Liver (tissue), 3 donors: ENCODE measurements around the gene TAS2R41.

Experiments
- EGR1 ChIP-seq, 2 donors: IDR thresholded peaks; 2 replicates each; pipeline ENCODE4 v1.6.1; 2016 to 2018; ENCODE audit warnings: antibody characterized with exemption in 2 of 2, low read depth in 2 of 2
- GABPA ChIP-seq, 2 donors: IDR thresholded peaks in 1 of 2; conservative IDR thresholded peaks in 1 of 2; 2 replicates each; pipeline ENCODE4 v1.6.1; 2016; ENCODE audit warnings: antibody characterized with exemption in 2 of 2, mild to moderate bottlenecking in 1 of 2, moderate library complexity in 1 of 2
- MAX ChIP-seq: IDR thresholded peaks from 2 replicates; pipeline ENCODE4 v1.6.1; 2016; ENCODE audit warnings: antibody characterized with exemption
- NR2F2 ChIP-seq: IDR thresholded peaks from 2 replicates; pipeline ENCODE4 v1.6.1; 2016; ENCODE audit warnings: antibody characterized with exemption
- RAD21 ChIP-seq, 2 donors: IDR thresholded peaks; 2 replicates each; pipeline ENCODE4 v1.6.1; 2016; ENCODE audit warnings: antibody characterized with exemption in 2 of 2, mild to moderate bottlenecking in 2 of 2
- RXRA ChIP-seq, 2 donors: IDR thresholded peaks; 2 replicates each; pipeline ENCODE4 v1.6.1; 2017 to 2018; ENCODE audit warnings: antibody characterized with exemption in 2 of 2, mild to moderate bottlenecking in 1 of 2
- SP1 ChIP-seq: IDR thresholded peaks from 2 replicates; pipeline ENCODE4 v1.6.1; 2018; ENCODE audit warnings: antibody characterized with exemption, mild to moderate bottlenecking
- TAF1 ChIP-seq: conservative IDR thresholded peaks from 2 replicates; pipeline ENCODE4 v1.6.1; 2016; ENCODE audit warnings: antibody characterized with exemption, mild to moderate bottlenecking
- YY1 ChIP-seq: IDR thresholded peaks from 2 replicates; pipeline ENCODE4 v1.6.1; 2016; ENCODE audit warnings: antibody characterized with exemption, mild to moderate bottlenecking
- ZBTB33 ChIP-seq: IDR thresholded peaks from 2 replicates; pipeline ENCODE4 v1.6.1; 2016; ENCODE audit warnings: antibody characterized with exemption
- TF ChIP-seq, protein P1 (sequence below): fragments of 150-350 bp; IDR thresholded peaks from 2 replicates; pipeline ENCODE4 v1.5.1; 2017; ENCODE audit warnings: improper control_type of control experiment, low read depth, low read length; ENCODE audit not compliant: missing input control
- TF ChIP-seq, protein P2 (sequence below): IDR thresholded peaks from 2 replicates; pipeline ENCODE4 v1.6.1; 2016; ENCODE audit warnings: antibody characterized with exemption, mild to moderate bottlenecking
- TF ChIP-seq, protein P3 (sequence below): IDR thresholded peaks from 2 replicates; pipeline ENCODE4 v1.6.1; 2016; ENCODE audit warnings: antibody characterized with exemption
- donor health status: healthy.
- donor health status: healthy.

DNA sequence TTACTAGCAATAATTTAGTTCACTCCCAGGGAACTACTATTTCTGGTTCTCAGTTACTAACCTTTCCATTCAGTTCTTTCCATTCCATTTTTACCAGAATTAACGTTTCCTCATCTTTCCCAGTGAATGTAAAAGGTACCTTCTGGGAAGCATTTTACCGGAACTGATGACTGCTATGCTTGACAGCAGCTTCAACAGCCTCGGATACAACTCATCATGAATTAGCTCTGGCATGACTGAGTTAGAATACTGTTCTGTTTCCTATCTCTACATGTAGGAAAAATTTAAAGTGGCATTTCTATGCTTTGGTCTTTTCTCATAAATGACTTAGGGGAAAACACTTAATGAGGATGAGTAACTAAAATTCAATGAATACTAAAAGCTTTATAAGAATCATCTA, 18.6 kb downstream of the TAS2R41 start:
- no peak for TF ChIP-seq MAX
- TF ChIP-seq YY1 = no peak
- TF ChIP-seq, protein P1, sequence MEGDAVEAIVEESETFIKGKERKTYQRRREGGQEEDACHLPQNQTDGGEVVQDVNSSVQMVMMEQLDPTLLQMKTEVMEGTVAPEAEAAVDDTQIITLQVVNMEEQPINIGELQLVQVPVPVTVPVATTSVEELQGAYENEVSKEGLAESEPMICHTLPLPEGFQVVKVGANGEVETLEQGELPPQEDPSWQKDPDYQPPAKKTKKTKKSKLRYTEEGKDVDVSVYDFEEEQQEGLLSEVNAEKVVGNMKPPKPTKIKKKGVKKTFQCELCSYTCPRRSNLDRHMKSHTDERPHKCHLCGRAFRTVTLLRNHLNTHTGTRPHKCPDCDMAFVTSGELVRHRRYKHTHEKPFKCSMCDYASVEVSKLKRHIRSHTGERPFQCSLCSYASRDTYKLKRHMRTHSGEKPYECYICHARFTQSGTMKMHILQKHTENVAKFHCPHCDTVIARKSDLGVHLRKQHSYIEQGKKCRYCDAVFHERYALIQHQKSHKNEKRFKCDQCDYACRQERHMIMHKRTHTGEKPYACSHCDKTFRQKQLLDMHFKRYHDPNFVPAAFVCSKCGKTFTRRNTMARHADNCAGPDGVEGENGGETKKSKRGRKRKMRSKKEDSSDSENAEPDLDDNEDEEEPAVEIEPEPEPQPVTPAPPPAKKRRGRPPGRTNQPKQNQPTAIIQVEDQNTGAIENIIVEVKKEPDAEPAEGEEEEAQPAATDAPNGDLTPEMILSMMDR = no peak
- TF ChIP-seq TAF1 = no peak
- no peak for TF ChIP-seq EGR1 (IDR thresholded peaks at IDR 0.05; ENCODE audit: low read depth in 2 of 2)
- TF ChIP-seq RAD21 (IDR thresholded peaks at IDR 0.05) = no peak
- no peak for TF ChIP-seq GABPA (IDR thresholded peaks at IDR 0.05 in 1 of 2, conservative IDR thresholded peaks at IDR 0.05 in 1 of 2)
- TF ChIP-seq, protein P2, sequence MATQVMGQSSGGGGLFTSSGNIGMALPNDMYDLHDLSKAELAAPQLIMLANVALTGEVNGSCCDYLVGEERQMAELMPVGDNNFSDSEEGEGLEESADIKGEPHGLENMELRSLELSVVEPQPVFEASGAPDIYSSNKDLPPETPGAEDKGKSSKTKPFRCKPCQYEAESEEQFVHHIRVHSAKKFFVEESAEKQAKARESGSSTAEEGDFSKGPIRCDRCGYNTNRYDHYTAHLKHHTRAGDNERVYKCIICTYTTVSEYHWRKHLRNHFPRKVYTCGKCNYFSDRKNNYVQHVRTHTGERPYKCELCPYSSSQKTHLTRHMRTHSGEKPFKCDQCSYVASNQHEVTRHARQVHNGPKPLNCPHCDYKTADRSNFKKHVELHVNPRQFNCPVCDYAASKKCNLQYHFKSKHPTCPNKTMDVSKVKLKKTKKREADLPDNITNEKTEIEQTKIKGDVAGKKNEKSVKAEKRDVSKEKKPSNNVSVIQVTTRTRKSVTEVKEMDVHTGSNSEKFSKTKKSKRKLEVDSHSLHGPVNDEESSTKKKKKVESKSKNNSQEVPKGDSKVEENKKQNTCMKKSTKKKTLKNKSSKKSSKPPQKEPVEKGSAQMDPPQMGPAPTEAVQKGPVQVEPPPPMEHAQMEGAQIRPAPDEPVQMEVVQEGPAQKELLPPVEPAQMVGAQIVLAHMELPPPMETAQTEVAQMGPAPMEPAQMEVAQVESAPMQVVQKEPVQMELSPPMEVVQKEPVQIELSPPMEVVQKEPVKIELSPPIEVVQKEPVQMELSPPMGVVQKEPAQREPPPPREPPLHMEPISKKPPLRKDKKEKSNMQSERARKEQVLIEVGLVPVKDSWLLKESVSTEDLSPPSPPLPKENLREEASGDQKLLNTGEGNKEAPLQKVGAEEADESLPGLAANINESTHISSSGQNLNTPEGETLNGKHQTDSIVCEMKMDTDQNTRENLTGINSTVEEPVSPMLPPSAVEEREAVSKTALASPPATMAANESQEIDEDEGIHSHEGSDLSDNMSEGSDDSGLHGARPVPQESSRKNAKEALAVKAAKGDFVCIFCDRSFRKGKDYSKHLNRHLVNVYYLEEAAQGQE = no peak
- TF ChIP-seq SP1 = no peak
- TF ChIP-seq, protein P3, sequence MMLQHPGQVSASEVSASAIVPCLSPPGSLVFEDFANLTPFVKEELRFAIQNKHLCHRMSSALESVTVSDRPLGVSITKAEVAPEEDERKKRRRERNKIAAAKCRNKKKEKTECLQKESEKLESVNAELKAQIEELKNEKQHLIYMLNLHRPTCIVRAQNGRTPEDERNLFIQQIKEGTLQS = no peak
- TF ChIP-seq NR2F2 = no peak
- no peak for TF ChIP-seq ZBTB33
- no peak for TF ChIP-seq RXRA (IDR thresholded peaks at IDR 0.05)
